Measurements from ENCODE around the gene SPAAR. TPM values are rescaled to one million over a fixed set of nuclear protein-coding genes. Genes with fewer than 3 reads are reported as not detected.

The SPAAR gene
- total RNA-seq, 1 donor from 2014 or later, result not detected

DNA sequence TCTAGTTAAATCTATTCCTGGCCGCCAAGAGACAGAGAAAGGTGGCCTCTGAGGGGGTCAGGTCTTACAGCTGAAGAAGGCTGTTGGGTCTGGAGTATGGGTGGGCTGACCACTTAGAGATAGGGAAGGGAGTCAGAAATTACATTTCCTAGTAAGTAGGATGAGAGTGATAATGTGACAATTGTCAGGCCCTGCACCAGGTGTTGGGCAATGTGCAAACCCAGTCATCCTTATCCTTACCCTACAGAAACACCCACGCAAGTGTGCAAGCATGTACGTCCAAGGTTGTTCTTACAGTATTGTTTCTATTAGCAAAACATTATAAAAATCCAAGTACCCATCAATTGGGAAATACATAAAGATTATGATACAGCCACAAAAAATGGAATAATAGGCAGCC, 9.5 kb downstream of the SPAAR start:
- TF ChIP-seq, protein P1, sequence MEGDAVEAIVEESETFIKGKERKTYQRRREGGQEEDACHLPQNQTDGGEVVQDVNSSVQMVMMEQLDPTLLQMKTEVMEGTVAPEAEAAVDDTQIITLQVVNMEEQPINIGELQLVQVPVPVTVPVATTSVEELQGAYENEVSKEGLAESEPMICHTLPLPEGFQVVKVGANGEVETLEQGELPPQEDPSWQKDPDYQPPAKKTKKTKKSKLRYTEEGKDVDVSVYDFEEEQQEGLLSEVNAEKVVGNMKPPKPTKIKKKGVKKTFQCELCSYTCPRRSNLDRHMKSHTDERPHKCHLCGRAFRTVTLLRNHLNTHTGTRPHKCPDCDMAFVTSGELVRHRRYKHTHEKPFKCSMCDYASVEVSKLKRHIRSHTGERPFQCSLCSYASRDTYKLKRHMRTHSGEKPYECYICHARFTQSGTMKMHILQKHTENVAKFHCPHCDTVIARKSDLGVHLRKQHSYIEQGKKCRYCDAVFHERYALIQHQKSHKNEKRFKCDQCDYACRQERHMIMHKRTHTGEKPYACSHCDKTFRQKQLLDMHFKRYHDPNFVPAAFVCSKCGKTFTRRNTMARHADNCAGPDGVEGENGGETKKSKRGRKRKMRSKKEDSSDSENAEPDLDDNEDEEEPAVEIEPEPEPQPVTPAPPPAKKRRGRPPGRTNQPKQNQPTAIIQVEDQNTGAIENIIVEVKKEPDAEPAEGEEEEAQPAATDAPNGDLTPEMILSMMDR (IDR thresholded peaks at IDR 0.05; ENCODE audit: unreplicated experiment), result no peak
- Mint-ChIP-seq H3K4me3 (ENCODE audit: low read depth) (no peak overlapping the region), H3K27ac (no peak overlapping the region), H3K4me1 (ENCODE audit: low read depth) (peaks cover 7% of the 10 kb centered on the region), H3K36me3 (ENCODE audit: insufficient read depth) (no peaks in the 10 kb centered on the region), H3K27me3 (no peaks in the 10 kb centered on the region), H3K9me3 (ENCODE audit: low read depth) (no peaks in the 10 kb centered on the region)
- no peak for DNase-seq (ENCODE audit: low spot score, unreplicated experiment)

DNA sequence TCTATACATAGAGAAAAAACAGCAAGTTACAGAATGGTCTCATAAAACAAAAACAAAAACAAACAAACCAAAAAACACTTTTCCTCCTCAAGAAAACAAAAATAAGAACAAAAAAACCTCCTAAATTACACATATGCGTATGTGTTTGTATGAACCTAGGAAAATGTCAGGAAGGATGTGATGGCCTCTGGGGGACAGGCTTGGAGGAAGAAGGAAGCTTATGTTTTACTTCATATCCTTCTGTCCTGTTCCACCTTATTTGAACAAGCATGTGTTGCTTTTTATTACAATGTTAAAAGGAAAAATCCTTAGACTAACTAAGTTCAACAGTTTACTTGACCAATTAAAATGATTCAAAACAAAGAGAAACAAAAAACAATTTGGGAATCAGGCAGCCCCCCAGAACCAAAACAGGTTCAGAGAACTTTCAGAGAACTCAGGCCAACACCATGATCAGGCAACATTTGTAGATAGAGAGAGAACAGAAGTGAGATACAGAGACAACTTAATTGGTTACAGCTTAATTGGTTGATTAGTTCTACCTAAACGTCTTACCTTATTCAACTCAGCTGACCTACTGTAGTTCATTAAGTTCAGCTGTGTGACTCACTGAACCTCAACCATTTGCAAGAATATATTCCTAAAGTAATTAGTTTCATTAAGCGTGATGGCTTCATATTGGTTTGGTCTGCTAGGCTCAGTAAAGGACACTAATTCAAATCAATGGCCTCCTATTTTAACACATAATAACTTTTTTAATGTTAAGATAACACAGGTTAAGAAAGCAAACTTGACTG, 10.1 kb downstream of the SPAAR start:
- peaks cover 3% of the 10 kb centered on the region for H3K27me3 Mint-ChIP-seq
- H3K4me3 Mint-ChIP-seq (ENCODE audit: low read depth), result no peak overlapping the region
- no peak for DNase-seq (ENCODE audit: low spot score, unreplicated experiment)
- TF ChIP-seq, protein P1 (IDR thresholded peaks at IDR 0.05; ENCODE audit: unreplicated experiment), result no peak
- no peaks in the 10 kb centered on the region for H3K36me3 Mint-ChIP-seq (ENCODE audit: insufficient read depth)
- peaks cover 7% of the 10 kb centered on the region for H3K4me1 Mint-ChIP-seq (ENCODE audit: low read depth)
- H3K27ac Mint-ChIP-seq, result no peak overlapping the region
- no peaks in the 10 kb centered on the region for H3K9me3 Mint-ChIP-seq (ENCODE audit: low read depth)

DNA sequence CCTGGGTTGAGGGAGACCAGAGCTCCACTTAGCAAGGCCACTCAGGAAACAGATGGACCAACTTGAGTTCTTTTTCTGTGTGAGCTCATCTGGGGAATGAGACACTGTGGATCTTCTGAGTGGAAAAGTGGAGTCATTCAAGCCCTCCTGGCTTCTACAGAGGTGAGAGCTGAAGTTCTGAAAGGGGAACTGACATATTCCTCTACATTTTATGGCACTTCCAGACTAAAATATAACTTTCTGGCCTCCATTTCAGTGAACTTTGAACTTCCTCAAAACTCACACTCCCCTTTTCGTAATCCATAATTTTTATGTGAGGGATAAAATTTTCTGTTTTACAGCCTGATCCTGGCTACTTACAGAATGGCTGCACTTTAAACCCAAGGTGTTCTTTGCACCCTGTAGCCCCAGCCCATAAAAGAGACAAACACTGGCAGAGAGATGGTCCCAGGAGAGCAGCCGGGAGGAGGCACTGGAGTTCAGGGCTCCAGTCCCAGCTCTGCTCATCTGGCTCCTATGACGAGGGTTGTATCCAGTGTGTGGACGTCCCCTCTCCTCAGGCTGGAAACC, 10.8 kb downstream of the SPAAR start:
- no peak overlapping the region for H3K27ac Mint-ChIP-seq
- peaks cover 7% of the 10 kb centered on the region for H3K4me1 Mint-ChIP-seq (ENCODE audit: low read depth)
- H3K27me3 Mint-ChIP-seq, result peaks cover 6% of the 10 kb centered on the region
- DNase-seq (ENCODE audit: low spot score, unreplicated experiment), result no peak
- TF ChIP-seq, protein P1 (IDR thresholded peaks at IDR 0.05; ENCODE audit: unreplicated experiment), result no peak
- H3K4me3 Mint-ChIP-seq (ENCODE audit: low read depth), result no peak overlapping the region
- H3K9me3 Mint-ChIP-seq (ENCODE audit: low read depth), result no peaks in the 10 kb centered on the region
- H3K36me3 Mint-ChIP-seq (ENCODE audit: insufficient read depth), result no peaks in the 10 kb centered on the region

DNA sequence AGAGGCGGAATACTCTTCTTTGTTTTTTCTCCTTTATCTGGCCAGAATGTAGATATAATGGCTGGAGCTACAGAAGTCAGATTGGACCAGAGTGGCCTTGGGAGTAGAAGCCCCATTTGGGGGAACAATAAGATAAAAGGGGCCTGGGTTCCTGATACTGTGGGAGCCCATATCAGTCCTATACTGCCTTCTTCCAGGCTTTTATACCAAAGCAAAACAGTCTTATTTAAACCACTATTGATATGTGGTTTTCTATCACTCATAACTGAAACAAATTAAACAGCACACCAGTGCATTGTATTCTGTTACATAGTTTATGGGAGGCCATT, 14.3 kb downstream of the SPAAR start:
- Mint-ChIP-seq H3K27ac (no peak overlapping the region), H3K4me1 (ENCODE audit: low read depth) (peaks cover 2% of the 10 kb centered on the region), H3K27me3 (peaks cover 14% of the 10 kb centered on the region), H3K4me3 (ENCODE audit: low read depth) (no peak overlapping the region), H3K36me3 (ENCODE audit: insufficient read depth) (no peaks in the 10 kb centered on the region), H3K9me3 (ENCODE audit: low read depth) (no peaks in the 10 kb centered on the region)
- TF ChIP-seq, protein P1 (IDR thresholded peaks at IDR 0.05; ENCODE audit: unreplicated experiment), result no peak
- DNase-seq (ENCODE audit: low spot score, unreplicated experiment), result no peak

DNA sequence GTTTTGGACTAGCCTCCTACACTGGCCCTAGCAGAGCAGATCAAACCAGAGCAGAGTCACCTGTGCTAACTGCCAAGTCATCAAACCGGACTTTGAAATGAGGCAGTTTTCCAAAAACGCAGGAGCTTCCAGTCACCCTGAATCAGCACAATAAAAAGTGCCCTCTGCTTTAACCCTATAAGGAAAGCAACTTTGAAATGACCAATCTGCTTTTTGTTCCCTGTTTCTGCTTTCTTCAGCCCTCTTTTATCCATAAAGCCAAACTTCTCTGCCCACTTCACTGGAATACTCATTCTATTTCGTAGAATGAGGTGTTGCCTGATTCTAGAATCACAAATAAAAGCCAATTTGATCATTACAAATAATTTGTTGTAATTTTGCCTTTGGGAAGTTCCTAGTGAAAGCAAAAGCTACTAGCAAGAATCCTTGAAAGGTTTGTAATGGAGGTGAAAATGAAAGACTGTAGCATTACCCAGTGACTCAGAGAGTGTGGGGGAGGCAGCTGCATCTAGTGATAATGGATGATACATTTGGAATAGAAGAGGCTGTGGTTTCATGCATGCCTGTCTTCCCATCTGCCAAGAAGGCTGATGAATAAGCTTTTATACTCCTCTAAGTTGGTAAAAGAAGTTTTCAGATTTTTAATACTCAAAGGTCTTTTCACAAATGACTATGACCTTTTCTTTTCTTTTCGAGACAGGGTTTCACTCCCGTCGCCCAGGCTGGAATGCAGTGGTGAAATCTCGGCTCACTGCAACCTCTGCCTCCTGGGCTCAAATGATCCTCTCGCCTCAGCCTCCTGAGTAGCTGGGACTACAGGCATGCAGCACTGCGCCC, 14.9 kb downstream of the SPAAR start:
- no peak for DNase-seq (ENCODE audit: low spot score, unreplicated experiment)
- peaks cover 2% of the 10 kb centered on the region for H3K4me1 Mint-ChIP-seq (ENCODE audit: low read depth)
- H3K36me3 Mint-ChIP-seq (ENCODE audit: insufficient read depth), result no peaks in the 10 kb centered on the region
- TF ChIP-seq, protein P1 (IDR thresholded peaks at IDR 0.05; ENCODE audit: unreplicated experiment), result no peak
- H3K27me3 Mint-ChIP-seq, result peaks cover 18% of the 10 kb centered on the region
- H3K27ac Mint-ChIP-seq, result no peak overlapping the region
- H3K4me3 Mint-ChIP-seq (ENCODE audit: low read depth), result no peak overlapping the region
- H3K9me3 Mint-ChIP-seq (ENCODE audit: low read depth), result no peaks in the 10 kb centered on the region

All from progenitor cell of endocrine pancreas (in vitro differentiated cells).